Activated CD4-positive, alpha-beta T cell treated with anti-CD3 and anti-CD28 coated beads, Interleukin-2, amount 50 U/mL, for 24 hours (primary cell): ENCODE results near the gene ELOVL2.

ENCODE experiments used
- DNase-seq, 2 donors: peaks; one replicate each; pipeline ENCODE4 v3.0.0-alpha.2; 2020; ENCODE audit warnings: low read depth in 1 of 2, low spot score in 1 of 2

The ELOVL2 gene

GRCh38 chr6:11058406-11058805, 14.3 kb upstream of the ELOVL2 start:
- DNase-seq, result no peak

DNA sequence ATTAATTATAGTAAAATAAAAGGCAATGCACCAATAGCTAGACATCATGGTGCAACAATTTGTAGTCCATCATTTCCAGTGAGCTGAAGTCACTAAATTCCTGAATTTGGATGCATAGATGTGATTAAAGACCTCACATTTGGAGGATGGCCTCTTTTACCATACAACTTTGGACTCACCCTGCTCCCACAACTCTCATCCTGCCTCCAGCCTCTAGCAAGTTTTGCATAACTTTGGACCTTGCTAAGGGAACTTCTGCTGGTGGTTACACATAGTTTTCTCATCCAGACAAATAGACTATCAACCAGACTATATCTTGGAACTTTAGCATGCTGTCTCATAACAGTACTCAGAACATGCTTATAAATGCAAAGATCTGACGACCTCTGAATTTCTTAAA, 12.8 kb upstream of the ELOVL2 start:
- no peak for DNase-seq

- DNase-seq, result no peak
Measured at GRCh38 chr6:11055127-11055627, 11.1 kb upstream of the ELOVL2 start.

DNA sequence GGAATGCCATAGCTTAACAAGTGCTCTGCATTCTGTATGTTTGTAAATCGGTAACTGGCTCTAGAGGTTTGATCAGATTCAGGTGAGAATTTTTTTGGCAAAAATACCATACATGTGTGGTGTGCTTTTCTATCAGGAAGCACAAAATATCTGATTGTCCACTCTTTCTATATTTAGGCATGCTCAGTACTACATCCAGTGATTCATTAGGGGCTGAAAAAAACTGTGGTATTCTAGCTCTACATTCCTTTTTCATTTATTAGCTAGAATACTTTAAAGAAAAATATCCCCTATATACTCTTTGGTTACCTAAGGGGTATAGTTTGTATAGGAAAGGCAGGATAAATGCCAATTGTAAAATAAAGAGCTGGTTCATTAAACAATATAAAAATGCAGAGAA, 10.6 kb upstream of the ELOVL2 start:
- DNase-seq, result no peak

DNA sequence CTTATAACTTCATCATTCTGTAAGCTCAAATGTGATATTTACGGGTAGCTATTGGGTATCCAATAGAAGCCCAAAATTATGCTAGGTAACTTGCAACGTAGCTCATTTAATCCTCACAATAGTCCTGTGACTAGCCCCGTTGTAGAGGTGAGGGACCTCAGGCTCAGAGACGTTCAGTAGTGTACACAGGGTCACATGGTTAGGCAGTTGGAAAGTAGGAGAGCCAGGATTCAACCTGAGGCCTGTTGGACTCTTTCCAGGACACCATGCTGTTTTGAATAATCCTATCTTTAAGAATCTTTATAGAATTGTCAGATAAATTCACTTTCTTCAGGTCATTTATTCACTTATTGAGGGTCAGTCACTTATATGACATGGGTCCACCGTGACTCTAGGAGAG, 9.2 kb upstream of the ELOVL2 start:
- DNase-seq, result no peak

- no peak for DNase-seq
Measured at GRCh38 chr6:11050731-11051130, 6.6 kb upstream of the ELOVL2 start.

DNA sequence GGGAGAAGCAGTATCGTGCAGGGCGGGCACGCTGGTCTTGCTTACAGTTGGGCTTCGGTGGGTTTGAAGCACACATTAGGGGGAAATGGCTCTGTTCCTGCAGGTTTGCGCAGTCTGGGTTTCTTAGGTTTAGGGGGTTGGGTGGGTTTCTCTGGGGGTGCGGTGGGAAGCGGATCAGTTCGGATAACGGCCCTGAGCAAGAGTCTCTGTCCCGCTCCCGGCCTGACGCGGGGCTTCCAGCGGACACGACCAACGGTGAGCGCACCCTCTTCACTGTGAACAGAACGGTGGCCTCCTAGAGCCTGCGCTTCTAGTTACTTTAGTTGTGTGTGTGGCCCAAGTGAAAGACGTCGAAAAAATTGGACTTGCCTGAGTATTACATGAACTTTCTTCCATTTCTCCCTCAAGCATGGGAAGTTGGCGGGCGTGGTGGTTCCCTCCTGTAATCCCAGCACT, 635 bp upstream of the ELOVL2 start:
- DNase-seq, result no peak

DNA sequence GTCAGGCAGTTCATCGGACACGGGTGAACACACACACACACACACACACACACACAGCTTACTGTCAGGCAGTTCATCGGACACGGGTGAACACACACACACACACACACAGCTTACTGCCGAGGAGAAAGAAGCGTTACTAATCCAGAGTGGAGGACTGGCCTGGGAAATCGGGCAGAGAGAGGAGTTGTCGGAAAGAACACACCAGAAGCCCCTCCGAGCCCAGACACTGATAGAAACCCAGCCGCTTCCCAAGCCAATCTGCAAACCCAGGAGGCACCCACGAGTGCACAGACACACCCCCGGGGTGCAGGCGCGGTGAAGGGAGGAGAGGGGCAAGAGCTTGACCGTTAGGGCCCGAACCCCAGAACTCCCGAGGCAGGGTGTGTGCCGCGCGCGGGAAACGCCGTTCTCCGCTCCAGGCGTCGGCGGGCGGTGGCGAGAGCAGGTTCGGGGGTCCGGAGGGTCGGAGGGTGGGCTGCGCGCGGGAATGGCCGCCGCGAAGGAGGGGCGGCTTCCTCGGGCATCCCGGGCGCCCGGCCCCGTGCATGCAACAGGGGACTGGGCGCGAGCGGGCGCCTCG, 636 bp downstream of the ELOVL2 start:
- DNase-seq, result no peak

GRCh38 chr6:11042750-11043377, 1.2 kb downstream of the ELOVL2 start:
- DNase-seq, result no peak

GRCh38 chr6:11042025-11042749, 1.9 kb downstream of the ELOVL2 start:
- no peak for DNase-seq

DNA sequence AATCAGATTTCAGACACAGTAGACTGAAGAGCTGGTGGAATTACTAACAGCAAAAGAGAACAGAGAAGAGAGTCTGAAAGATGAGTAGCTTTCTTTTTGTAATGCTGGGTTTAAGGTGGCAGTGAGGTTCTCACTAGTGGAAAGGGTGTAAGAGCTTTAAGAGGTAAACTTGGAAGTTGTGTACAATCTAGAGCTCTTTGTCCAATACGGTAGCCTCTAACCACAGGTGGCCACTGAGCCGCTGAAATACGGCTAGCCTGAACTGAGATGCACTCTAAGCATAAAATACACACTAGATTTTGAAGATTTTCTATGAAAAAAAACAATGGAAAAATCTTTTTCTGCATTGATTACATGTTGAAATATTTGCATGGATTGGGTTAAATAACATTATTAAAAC, 4.0 kb downstream of the ELOVL2 start:
- DNase-seq, result no peak

DNA sequence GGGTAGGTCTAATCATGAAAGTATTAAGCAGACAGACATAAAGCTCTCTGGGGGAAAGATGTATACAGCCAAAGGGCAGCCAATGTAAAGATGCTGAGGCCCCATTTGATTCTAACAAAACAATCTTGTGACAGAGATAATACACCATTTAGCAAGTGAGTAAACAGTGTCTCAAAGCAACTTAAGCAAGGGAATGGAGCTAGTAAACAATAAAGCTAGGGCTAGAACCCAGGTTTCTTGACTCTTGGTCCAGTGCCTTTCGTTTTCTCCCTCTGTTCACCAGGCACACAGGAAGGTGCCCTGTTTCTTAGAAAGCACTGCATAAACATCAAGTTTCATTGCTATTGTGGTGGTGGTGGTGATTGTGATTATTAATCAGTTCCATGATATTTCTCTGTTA, 5.1 kb downstream of the ELOVL2 start:
- DNase-seq, result no peak

- no peak for DNase-seq
Measured at GRCh38 chr6:11036977-11037430, 7.1 kb downstream of the ELOVL2 start.

GRCh38 chr6:11036351-11036740, 7.8 kb downstream of the ELOVL2 start:
- DNase-seq, result no peak

DNA sequence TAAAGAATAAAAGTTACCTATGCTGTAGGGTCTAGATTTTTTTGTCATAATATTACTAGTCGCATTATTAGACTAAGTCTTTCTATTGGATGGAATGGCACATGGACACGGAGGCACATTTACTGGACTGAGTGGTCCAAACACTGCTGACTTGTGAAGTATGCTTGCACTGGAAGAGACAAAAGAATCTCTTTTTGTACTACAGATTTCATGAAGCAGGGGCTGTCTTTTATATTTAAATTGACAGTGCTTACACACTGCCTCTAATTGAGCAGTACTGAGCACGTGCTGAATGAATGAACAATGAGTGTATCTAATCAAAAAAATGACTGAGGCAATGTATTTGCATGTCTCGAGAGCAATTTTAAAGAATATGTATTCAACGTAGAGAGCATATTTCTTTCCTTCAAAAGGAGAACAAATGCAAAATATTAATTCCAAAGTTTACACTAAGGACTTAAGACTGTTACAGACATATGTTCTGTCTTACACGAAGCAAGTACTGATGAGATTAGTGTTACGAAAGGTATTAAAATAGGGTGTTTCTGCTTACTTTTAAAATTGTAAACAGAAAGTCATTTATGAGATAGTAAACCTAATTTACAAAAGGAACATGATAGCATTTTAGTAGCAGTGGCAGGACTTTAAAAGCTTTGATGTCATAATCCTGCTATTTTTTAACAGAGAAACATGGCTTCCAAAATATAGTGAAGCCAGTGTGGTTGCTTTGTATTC, 8.3 kb downstream of the ELOVL2 start:
- no peak for DNase-seq

DNA sequence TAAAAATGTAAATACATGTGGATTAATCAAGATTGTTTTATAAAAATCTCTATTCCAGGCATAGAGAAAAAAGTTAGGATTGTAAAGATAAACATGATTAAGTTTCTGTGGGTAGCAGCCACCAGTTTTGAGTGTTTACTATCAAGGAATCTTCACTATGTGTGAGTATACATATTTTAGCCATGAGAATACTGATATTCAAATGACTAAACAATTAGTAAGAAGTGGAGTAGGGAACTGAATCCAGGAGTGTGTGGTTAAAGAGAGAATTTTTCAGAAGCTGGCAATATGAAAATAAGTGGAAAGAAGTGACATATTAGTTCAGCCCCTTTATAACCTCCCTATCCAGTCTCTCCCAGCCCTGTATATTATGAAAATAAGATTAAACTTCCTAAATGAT, 10.3 kb downstream of the ELOVL2 start:
- DNase-seq, result no peak

- DNase-seq, result no peak
Measured at GRCh38 chr6:11030904-11031303, 13.2 kb downstream of the ELOVL2 start.

- DNase-seq, result no peak
Measured at GRCh38 chr6:11028959-11029358, 15.1 kb downstream of the ELOVL2 start.

- no peak for DNase-seq
Measured at GRCh38 chr6:11027565-11028110, 16.5 kb downstream of the ELOVL2 start.

DNA sequence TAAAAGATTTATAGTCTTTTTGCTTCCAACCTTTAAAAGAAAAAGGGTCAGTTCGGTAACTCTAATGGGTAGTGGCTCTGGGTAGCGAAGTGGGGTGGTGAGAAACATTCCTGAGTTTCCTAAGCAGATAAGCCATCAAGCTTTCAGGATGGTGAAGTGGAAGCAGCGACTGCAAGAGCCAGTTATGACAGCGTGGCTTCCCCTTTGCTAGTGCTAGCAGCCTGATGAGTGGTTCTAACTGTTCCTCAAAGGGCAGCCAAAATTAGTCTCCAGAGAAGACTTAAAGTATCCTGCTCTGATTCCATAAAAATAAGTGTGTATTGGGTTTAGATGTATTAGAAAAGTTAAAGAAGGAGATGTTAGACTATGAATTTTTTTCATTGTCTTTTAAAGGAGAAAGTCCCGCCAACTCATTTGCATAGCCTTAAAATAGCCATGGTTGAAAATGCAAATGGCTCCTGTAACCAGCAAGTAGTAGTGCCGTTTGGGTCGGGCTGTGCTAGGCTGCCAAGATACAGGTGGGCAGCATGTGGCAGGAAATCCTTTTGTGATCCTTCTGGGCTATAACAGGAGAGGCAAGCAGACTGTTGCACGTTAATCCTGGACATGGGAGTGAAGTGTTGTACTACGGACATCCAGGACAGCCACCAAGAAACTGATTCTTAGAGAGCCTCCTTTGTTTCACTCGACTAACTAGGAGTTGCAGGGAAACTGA, 18.0 kb downstream of the ELOVL2 start:
- no peak for DNase-seq

DNA sequence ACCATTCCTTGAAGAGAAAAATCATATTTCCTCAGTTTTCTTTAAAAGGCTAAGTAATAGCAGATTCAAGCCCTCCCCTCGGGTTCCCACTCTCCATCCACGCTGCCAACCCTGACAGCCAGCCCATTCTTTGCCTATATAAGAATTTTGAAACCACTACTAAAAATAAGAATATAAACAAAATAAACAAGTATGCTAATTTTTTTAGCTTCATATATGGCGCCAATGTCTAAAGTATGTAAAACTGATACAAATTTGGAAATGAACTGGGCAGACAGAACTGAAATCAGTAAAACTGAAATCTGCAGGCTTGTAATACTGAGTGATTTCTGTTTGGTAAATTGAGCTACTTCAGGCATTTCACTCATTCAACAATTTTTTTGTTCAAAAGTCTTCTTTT, 19.0 kb downstream of the ELOVL2 start:
- DNase-seq, result no peak
